Ramos (cell line): Measurements from ENCODE around the gene RHBDL2.
"Not testable (repeated sequence)": the region's sequence is repeated elsewhere in the genome, so short reads cannot be mapped to it uniquely, and the experiment has no call there.

Experiments
- in situ Hi-C: fragments of 300-500 bp; cut with MboI; formaldehyde crosslinking; loops from one replicate; pipeline ENCODE4 v1.14.3; 2022; ENCODE audit warnings: low sequenced_read_pairs; ENCODE audit not compliant: unreplicated experiment

The RHBDL2 gene

GRCh38 chr1:38940339-38941047 is 1.1 kb downstream of the RHBDL2 start:
- in situ Hi-C loops: no loop called here

GRCh38 chr1:38938722-38939260 is 2.8 kb downstream of the RHBDL2 start:
- in situ Hi-C loops: no loop called here

GRCh38 chr1:38932571-38932970 is 9.1 kb downstream of the RHBDL2 start:
- in situ Hi-C loops: no loop called here

DNA sequence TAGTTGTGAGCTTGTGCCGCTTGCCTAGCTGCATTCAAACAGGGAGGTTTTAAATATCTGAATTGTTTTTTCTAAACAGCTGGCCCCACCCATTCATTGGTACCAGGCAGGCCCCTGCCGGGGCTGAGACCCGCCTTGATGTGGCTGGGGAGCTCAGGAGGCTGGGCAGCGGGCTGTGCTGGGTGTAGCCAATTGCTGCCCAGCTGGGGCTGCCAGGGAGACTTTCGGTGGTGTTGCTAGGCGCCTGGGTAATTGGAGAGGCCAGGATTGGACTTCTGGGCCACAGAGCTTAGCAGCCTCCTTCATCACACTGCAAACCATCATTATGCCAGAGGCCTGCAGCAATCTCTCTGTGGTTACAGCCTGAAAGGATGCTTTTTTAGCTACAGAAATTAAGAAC is 12.2 kb downstream of the RHBDL2 start:
- in situ Hi-C loops: no loop called here

DNA sequence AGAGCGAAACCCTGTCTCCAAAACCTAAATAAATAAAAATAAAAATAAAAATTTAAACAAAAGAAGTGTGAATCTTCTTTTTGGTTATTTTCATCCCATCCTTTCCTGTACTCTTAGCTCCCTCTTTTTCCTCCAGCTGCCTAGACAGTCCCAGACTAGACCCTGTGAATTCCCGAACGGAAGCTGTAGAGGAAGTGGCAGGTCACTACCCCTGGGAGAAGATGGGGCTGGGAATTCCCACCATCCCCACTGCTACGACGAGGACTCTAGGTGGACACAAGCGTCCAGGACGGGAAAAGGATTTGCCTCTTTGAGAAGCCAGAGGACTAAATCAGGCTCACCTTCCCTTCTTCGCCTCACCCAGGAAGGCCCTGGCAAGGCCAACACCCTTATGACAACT is 12.6 kb downstream of the RHBDL2 start:
- in situ Hi-C loops: no loop called here

- in situ Hi-C loops: no loop called here
These were observed 15.5 kb downstream of the RHBDL2 start for GRCh38 chr1:38926091-38926490.

GRCh38 chr1:38925391-38925790 is 16.2 kb downstream of the RHBDL2 start:
- in situ Hi-C loops: no loop called here

DNA sequence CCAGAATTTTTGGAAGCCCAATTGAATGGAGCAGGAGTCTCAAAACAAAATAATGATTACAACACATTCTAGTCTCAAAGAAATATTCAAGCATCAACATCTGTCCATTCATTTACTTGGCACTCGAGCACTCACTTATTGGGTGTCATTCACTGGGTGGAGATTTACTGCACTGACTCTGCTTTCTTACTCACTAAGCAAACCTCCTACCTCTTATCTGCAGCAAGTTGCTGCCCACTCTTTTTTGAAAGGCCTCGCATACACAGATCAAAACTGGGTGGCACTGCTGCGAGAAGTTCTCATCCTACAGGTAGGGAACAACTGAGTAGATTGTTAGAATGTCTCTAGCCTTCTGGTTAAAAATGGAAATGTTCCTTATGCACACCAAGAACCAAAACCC is 18.0 kb downstream of the RHBDL2 start:
- in situ Hi-C loops: no loop called here

GRCh38 chr1:38919130-38919529 is 22.5 kb downstream of the RHBDL2 start:
- in situ Hi-C loops: no loop called here

GRCh38 chr1:38918568-38918967 is 23.1 kb downstream of the RHBDL2 start:
- in situ Hi-C loops: no loop called here

DNA sequence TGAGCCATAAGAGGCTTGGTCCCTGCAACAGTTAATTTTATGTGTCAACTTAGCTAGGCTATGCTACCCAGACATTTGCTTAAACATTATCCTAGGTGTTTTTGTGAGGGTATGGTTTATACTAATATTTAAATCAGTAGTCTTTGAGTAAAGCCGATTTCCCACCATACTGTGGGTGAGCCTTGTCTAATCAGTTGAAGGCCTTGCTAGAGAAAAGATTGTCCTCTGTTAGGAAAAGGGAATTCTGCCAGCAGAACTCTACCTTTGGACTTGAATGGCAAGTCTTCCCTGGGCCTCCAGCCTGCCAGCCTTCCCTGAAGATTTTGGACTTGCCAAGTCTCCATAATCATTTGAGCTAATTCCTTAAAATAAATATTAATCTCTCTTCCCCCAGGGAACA is 23.9 kb downstream of the RHBDL2 start:
- in situ Hi-C loops: no loop called here

DNA sequence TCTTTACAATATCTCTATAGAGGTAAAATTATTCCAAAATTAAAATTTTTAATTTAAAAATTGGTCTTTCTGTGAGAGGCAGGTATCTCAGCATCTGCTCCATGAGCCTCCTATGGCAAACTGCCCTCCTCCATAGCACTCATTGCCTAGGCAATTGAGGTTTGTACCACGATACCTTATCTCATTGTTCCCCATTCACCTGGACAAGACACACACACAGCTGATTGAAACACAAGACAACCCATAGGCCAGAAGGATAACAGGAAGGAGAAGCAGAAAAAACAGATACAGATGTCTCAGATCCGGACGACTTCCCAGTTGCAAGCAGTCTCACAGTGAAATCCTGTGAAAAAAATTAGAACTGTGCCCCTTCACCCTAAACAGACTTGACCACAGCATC is 24.3 kb downstream of the RHBDL2 start:
- in situ Hi-C loops: no loop called here

DNA sequence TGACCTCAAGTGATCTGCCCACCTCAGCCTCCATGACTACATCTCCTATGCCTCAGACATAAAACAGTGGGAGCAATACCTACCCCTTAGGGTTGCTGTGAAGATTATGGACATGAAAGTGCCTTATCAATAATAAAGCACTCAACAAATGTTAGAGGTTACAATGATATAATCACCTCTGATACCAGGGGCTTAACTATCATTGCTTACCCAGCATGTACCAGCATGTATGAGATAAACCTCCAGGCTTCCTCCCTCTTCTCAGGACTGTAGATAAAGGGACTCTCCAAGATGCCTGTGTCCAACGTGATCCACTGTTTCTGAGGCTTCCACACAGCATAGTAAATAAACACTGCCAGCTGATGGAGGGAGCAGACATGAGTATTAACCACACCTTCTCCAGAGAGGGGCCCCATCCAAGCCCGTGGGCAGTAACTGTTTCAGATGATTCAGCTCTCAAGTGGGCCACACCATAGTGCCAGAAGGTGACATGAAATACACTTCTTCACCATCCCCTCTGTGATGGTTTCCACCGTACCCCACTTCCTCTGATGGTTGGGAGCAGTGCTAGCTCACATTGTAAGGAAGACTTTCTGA is 26.2 kb downstream of the RHBDL2 start:
- in situ Hi-C loops: no loop called here

DNA sequence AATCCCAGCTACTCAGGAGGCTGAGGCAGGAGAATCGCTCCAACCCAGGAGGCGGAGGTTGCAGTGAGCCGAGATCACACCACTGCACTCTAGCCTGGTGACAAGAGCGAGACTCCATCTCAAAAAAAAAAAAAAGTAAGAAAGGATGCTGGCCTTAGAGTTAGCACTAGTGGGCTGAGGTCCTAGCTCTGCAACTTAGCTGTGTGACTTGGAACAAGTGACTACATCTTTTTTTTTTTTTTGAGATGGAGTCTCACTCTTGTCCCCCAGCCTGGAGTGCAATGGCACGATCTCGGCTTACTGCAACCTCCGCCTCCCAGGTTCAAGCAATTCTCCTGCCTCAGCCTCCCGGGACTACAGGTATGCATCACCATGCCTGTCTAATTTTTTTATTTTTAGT is 26.7 kb downstream of the RHBDL2 start:
- in situ Hi-C loops: not testable (repeated sequence)

DNA sequence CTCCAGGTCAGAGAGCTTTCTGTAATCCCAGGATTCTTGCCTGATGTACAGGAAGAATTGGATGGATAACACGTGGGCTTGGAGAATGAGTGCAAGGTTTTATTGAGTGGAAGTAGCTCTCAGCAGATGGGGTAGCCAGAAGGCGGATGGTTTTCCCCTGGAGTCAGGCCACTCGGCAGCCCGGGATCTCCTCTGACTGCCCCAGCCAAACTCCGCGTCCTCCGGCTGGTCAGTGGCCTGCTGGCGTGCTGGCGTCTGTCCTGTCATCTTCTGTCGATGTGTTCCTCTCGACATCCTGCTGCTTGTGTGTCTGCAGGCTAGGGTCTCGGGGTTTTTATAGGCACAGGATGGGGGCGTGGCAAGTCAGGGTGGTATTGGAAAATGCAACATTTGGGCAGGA is 32.8 kb downstream of the RHBDL2 start:
- in situ Hi-C loops: no loop called here

DNA sequence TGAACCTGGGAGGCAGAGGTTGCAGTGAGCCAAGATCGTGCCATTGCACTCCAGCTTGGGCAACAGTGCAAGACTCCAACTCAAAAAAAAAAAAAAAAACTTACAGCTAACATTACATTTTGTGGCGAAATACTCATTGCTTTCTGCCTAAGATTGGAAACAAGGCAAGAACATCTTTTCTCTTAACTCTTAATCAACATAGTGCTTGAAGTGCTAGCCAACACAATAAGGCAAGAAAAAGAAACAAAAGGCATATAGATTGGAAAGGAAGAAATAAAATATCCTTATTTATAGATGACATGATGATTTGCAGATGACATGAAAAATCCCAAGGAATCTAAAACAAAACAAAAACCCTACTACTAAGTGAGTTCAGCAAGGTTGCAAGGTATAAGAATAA is 35.6 kb downstream of the RHBDL2 start:
- in situ Hi-C loops: no loop called here

DNA sequence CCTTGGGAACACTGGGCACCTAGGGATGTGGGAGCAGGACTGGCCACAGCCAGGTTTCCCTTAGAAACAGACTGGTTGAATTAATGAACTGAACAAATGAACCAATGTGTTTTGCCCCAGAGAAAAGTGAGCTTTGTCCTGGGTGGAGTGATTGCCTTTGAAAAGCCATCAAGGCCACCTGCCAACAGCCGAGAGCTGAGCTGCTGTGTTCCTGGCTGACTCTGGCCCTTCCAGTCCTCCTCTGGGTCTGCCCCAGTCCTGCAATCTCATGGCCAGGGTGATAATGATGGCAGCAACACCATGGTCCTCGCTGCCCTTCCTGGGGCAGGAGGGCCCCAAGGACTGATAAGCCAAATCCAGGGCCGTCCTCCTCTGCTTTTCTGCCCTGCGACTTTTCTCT is 42.1 kb downstream of the RHBDL2 start:
- in situ Hi-C loops: no loop called here

DNA sequence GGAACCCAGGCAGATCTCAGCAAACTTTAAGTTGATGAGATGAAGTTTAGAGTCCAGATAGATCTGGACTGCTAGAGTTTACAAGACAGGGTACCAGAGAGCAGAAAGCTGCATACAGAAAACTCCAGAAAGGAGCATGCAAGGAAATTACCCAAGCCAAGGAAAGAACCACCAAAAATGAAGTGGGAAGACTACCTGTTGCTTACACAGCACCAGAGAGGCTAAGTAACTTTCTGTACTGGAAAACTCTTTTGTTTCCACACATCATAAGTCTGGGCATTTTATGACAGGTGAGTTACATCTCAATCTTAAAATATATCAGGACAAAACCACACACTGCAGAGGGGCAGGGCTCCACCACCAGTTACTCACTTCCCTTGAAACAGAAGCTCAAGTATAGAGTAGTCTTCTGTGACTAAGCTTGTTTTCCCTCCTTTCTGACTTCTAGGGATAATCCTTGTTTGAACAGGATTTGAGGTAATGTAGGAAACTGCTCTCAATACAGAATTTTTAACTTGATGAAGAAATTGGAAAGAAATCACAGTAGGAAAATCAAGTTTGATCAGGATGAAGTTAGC is 42.9 kb downstream of the RHBDL2 start:
- in situ Hi-C loops: no loop called here

DNA sequence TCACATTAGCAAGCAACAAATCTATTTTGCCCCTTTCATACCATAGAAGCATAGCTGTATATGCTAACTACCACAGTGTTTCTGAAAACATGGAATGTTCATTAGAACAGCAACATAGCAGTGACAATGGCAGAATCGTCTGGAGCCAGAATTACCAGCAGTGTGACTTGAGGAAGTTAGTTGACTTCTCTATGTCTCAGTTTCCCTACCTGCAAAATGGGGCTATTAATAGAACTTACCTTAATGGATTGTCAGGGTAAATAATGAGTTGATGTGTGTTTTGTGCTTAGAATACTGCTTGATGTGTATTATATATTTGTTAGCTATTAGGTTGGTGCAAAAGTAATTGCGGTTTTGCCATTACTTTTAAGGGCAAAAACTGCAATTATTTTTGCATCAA is 45.5 kb downstream of the RHBDL2 start:
- in situ Hi-C loops: no loop called here

DNA sequence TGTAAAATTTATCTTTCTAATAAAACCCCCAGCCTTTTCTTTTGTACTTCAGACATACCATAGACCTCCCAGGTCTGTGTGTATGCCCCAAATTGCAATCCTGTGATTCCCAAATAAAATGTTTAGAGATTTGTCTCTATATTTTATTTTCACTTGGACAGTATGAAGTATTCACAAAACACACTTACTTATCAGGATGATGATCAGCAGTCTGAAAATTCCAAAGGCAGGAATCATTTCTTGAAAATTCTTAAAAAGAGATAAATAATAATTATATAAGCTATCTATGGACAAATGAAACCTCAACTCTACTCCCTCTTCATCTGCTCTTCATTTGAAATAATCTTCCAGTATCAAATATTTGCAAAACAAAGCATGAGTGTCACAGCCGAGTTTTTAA is 48.7 kb downstream of the RHBDL2 start:
- in situ Hi-C loops: no loop called here

- in situ Hi-C loops: no loop called here
These were observed 49.9 kb downstream of the RHBDL2 start for GRCh38 chr1:38891753-38892152.

DNA sequence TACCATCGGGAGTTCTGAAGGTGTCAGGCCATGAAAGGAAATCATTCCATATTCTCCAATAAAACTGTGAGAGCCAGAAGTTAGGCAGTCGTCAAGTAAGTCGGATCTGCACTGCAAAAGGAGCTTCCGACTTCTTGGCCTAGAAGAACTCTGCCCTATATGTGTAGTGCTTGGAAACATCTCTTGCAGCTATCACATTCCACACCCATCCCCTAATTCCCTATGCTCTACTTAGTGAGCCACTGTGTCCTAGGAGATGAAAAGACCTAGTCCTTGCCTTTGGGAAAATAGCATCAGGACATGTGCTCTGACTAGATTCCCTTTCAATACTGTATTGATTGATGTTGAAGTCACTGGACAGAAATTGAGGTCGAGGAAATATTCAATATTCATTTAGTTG is 52.0 kb downstream of the RHBDL2 start:
- in situ Hi-C loops: no loop called here
